Tibial artery (tissue), 4 donors: ENCODE measurements around the gene CYFIP2.

Source experiments
- DNase-seq, 2 donors: peaks; one replicate each; pipeline ENCODE4 v3.0.0-alpha.2; 2019
- H3K27ac ChIP-seq, 2 donors: fragments of 200-600 bp; sonication (generic) in 1 of 2; 1 replicate in 1 of 2; 2 replicates in 1 of 2; pipeline ENCODE4 v1.5.1; 2018 to 2019; ENCODE audit warnings: mild to moderate bottlenecking in 1 of 2
- H3K27me3 ChIP-seq, 2 donors: fragments of 200-600 bp; sonication (generic) in 1 of 2; one replicate each; pipeline versions ENCODE4 v1.5.1 to v1.6.0; 2016 to 2019
- H3K36me3 ChIP-seq, 3 donors: fragments of 200-600 bp; sonication (generic) in 2 of 3; one replicate each; pipeline ENCODE4 v1.5.1; 2016 to 2019; ENCODE audit warnings: mild to moderate bottlenecking in 2 of 3
- H3K4me1 ChIP-seq, 4 donors: fragments of 200-600 bp; sonication (generic) in 2 of 4; 1 replicate in 3 of 4; 2 replicates in 1 of 4; pipeline ENCODE4 v1.5.1; 2016 to 2019
- H3K4me3 ChIP-seq, 2 donors: fragments of 200-600 bp; sonication (generic) in 1 of 2; 1 replicate in 1 of 2; 2 replicates in 1 of 2; pipeline ENCODE4 v1.5.1; 2018 to 2019; ENCODE audit warnings: mild to moderate bottlenecking in 2 of 2
- H3K9me3 ChIP-seq, 3 donors: fragments of 200-600 bp; sonication (generic) in 1 of 3; one replicate each; pipeline ENCODE4 v1.5.1; 2016 to 2019
- intact Hi-C: fragments of 100-400 bp; cut with DNase I; formaldehyde crosslinking; loops from one replicate; pipeline ENCODE4 v1.15.0; 2023; ENCODE audit warnings: low total_unique reads
- TF ChIP-seq, protein P1 (sequence below), 2 experiments: fragments of 200-600 bp in 1 of 2; fragments of 450-650 bp in 1 of 2; IDR thresholded peaks; one replicate each; pipeline ENCODE4 v1.5.1; 2017 to 2019; ENCODE audit warnings: antibody characterized with exemption in 2 of 2, mild to moderate bottlenecking in 1 of 2, moderate library complexity in 1 of 2

The CYFIP2 gene

GRCh38 chr5:157300564-157300963 lies 34.6 kb downstream of the CYFIP2 start:
- intact Hi-C loops = no loop called here
- H3K27ac ChIP-seq = no peak overlapping the region
- no peaks in the 10 kb centered on the region for H3K27me3 ChIP-seq
- TF ChIP-seq, protein P1, sequence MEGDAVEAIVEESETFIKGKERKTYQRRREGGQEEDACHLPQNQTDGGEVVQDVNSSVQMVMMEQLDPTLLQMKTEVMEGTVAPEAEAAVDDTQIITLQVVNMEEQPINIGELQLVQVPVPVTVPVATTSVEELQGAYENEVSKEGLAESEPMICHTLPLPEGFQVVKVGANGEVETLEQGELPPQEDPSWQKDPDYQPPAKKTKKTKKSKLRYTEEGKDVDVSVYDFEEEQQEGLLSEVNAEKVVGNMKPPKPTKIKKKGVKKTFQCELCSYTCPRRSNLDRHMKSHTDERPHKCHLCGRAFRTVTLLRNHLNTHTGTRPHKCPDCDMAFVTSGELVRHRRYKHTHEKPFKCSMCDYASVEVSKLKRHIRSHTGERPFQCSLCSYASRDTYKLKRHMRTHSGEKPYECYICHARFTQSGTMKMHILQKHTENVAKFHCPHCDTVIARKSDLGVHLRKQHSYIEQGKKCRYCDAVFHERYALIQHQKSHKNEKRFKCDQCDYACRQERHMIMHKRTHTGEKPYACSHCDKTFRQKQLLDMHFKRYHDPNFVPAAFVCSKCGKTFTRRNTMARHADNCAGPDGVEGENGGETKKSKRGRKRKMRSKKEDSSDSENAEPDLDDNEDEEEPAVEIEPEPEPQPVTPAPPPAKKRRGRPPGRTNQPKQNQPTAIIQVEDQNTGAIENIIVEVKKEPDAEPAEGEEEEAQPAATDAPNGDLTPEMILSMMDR (IDR thresholded peaks at IDR 0.05) = no peak
- H3K4me1 ChIP-seq = no peaks in the 10 kb centered on the region
- H3K4me3 ChIP-seq = no peak overlapping the region
- H3K36me3 ChIP-seq = no peaks in the 10 kb centered on the region
- no peaks in the 10 kb centered on the region for H3K9me3 ChIP-seq
- no peak for DNase-seq

- Histone ChIP-seq H3K27ac (no peak overlapping the region), H3K36me3 (no peaks in the 10 kb centered on the region), H3K4me3 (no peak overlapping the region), H3K9me3 (no peaks in the 10 kb centered on the region), H3K4me1 (no peaks in the 10 kb centered on the region), H3K27me3 (no peaks in the 10 kb centered on the region)
- no peak for DNase-seq
- TF ChIP-seq, protein P1 (IDR thresholded peaks at IDR 0.05) = no peak
- intact Hi-C loops = no loop called here
Observed at GRCh38 chr5:157301066-157301465, 35.1 kb downstream of the CYFIP2 start.

DNA sequence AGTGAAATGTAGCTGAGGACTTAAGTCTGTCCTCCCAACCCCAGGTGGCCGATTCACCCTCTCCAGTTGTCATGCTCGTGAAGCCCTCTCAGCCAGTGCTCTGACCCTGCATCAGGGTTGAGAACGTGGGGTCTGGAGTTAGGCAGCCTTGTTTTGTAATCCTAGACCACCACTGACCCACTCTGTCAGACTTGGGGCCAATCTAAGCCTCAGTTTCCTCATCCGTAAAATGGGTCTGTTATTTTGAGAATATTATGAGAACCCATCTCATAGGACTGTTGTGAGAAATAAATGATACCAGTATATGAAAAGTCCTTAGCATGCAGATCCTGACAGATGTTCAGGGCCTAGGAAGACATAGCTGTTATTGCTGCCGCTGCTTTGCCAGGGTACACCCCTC lies 37.1 kb downstream of the CYFIP2 start:
- Histone ChIP-seq H3K27ac (no peak overlapping the region), H3K27me3 (no peaks in the 10 kb centered on the region), H3K36me3 (no peaks in the 10 kb centered on the region), H3K4me1 (no peaks in the 10 kb centered on the region), H3K4me3 (no peak overlapping the region), H3K9me3 (no peaks in the 10 kb centered on the region)
- no peak for DNase-seq
- TF ChIP-seq, protein P1 (IDR thresholded peaks at IDR 0.05) = no peak
- intact Hi-C loops = no loop called here

DNA sequence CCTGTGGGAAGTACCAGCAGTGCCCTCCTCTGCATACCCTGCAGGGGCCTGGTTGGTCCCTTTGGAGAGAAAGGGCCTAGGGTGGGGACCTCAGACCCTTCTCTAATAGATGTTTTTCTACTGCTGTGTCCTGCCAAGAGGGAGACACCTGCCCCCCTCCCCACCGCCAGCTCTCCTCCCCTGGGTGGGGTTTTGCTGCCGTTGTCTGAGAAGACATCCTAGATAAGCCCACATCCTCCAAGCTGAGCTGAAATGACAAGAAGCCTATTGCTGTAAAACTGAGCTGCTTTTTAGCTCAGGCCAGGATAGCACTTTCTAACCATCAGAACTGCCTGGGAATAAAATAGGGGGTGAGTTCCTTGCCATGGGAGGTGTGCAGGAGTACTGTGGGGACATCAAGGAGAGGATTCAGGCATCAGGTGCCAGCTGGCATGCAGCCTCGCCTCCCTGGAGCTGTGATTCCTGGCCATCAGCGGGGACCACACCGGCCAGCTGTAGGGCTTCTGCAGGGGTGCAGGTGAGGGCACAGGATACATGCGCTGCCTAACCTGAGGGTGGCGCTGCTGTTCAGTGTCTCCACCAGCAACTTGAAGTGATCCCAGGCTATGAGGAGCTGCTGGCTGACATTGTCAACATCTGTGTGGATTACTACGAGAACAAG lies 37.9 kb downstream of the CYFIP2 start:
- TF ChIP-seq, protein P1 (IDR thresholded peaks at IDR 0.05) = no peak
- Histone ChIP-seq H3K4me1 (peaks cover 0 to 5% (median 0%) of the 10 kb centered on the region in 4 donors), H3K27ac (no peak overlapping the region), H3K9me3 (no peaks in the 10 kb centered on the region), H3K27me3 (no peaks in the 10 kb centered on the region), H3K36me3 (no peaks in the 10 kb centered on the region), H3K4me3 (no peak overlapping the region)
- no peak for DNase-seq
- intact Hi-C loops = no loop called here

DNA sequence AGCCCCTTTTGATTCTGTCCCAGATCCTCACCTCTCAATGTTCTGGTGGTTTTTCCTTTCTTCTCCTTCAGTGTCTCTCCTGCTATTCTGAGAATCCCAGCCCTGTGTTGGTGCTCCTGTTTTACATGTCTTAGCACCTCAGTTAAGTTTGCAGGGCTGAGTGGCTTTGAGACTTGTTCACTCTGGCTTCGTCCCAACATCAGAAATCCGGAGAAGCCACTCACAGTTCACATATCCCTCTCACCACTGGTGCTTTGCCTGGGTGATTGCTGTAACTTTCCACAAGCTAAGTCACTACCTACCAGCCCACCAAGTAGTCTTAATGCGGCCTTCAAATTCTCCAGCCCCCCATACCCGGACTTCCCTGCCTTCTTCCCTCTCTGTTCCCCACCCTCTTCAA lies 40.2 kb downstream of the CYFIP2 start:
- TF ChIP-seq, protein P1 (IDR thresholded peaks at IDR 0.05) = no peak
- no peaks in the 10 kb centered on the region for H3K9me3 ChIP-seq
- intact Hi-C loops = loop anchor here (5.0 kb wide), 1 partner anchor 54 kb away; no protein-coding TSS in a partner anchor
- no peak for DNase-seq
- H3K36me3 ChIP-seq = no peaks in the 10 kb centered on the region
- no peaks in the 10 kb centered on the region for H3K27me3 ChIP-seq
- H3K4me1 ChIP-seq = peaks cover 0 to 11% (median 3%) of the 10 kb centered on the region in 4 donors
- no peak overlapping the region for H3K27ac ChIP-seq
- no peak overlapping the region for H3K4me3 ChIP-seq
